LNCaP clone FGC (cell line): ENCODE results near the gene DNAJC19.
"Not testable (repeated sequence)": the region's sequence is repeated elsewhere in the genome, so short reads cannot be mapped to it uniquely, and the experiment has no call there.

Source experiments
- DNase-seq: peaks from one replicate; pipeline ENCODE4 v3.0.0-alpha.2; 2011; ENCODE audit warnings: low read depth
- H3K4me3 ChIP-seq: 2 replicates; pipeline ENCODE4 v1.5.1; 2011; ENCODE audit warnings: mild to moderate bottlenecking, low read depth, low read length, control low read depth
- TF ChIP-seq, protein P1 (sequence below): IDR thresholded peaks from 2 replicates; pipeline ENCODE4 v1.5.1; 2012; ENCODE audit warnings: mild to moderate bottlenecking; ENCODE audit not compliant: control insufficient read depth, insufficient read depth; ENCODE audit errors: extremely low read depth

DNAJC19 gene

DNA sequence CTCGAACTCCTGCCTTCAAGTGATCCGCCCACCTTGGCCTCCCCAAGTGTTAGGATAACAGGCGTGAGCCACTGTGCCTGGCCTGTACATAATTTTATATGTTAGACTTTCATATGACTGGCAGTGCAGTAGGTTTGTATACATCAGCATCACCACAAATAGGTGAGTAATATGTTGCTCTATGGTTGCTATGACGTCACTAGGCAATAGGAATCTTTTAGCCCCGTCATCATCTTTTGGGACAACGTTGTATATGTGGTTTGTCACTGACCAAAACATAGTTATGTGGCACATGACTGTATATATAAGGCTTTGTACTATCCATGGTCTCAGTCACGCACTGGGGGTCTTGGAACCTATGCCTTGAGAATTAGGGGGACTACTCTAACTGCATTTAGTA, 17.0 kb upstream of the DNAJC19 start:
- no peak overlapping the region for H3K4me3 ChIP-seq
- DNase-seq, result no peak
- TF ChIP-seq, protein P1, sequence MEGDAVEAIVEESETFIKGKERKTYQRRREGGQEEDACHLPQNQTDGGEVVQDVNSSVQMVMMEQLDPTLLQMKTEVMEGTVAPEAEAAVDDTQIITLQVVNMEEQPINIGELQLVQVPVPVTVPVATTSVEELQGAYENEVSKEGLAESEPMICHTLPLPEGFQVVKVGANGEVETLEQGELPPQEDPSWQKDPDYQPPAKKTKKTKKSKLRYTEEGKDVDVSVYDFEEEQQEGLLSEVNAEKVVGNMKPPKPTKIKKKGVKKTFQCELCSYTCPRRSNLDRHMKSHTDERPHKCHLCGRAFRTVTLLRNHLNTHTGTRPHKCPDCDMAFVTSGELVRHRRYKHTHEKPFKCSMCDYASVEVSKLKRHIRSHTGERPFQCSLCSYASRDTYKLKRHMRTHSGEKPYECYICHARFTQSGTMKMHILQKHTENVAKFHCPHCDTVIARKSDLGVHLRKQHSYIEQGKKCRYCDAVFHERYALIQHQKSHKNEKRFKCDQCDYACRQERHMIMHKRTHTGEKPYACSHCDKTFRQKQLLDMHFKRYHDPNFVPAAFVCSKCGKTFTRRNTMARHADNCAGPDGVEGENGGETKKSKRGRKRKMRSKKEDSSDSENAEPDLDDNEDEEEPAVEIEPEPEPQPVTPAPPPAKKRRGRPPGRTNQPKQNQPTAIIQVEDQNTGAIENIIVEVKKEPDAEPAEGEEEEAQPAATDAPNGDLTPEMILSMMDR, result no peak

- DNase-seq, H3K4me3 ChIP-seq: not testable (repeated sequence)
Observed at GRCh38 chr3:181003469-181003868, 13.9 kb upstream of the DNAJC19 start.

GRCh38 chr3:181002331-181002730, 12.8 kb upstream of the DNAJC19 start:
- H3K4me3 ChIP-seq, DNase-seq: not testable (repeated sequence)

DNA sequence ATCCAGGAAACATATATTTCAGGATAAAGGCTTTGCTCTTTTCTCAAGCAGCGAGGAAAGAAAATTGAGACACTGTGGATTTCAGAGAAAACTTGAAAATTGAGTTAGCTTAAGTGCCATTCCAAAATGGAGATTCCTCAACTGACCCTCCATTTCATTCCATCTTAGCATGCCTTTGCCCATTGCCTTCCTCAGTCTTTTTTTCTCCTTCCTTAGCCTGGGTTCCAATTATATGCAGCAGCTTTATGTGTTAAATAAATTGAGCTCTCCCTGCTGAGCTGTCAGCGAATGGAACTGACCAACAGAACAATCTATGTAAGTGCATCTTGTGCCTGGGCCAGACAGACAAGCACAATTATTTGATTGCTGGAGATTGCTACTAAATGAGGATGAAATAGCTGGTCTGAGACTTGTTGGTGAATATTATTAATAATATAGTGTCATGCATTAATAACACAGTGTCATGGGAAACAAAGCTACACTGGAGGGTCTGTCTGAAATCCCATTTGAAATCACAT, 6.9 kb upstream of the DNAJC19 start:
- H3K4me3 ChIP-seq, result no peak overlapping the region
- TF ChIP-seq, protein P1, result no peak
- DNase-seq, result no peak

GRCh38 chr3:180990505-180990904, 969 bp upstream of the DNAJC19 start:
- no peak for DNase-seq

DNA sequence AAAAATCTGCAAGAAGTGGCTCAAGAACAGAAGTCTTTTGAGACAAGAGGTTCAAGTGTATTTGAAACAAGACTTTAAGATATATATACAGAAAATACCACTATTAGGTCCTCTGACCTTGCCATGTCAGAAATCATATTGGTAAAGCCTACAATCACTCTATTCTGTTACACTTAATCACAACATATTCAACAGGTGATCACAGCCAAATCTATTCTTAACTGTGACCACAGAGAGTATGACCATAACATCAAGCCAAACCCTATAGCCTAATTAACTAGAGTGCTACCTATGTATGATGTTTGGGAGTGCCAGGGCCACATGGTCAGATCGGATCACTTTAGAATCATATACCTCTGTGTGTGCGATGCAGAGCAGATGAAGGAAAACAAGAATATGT, 2.2 kb downstream of the DNAJC19 start:
- TF ChIP-seq, protein P1, result no peak
- no peak for DNase-seq
- H3K4me3 ChIP-seq, result no peak overlapping the region

More at GRCh38 chr3:180990505-180990904, 969 bp upstream of the DNAJC19 start:
- TF ChIP-seq, protein P1, result no peak
- peak overlapping the region; percentile 96 for H3K4me3 ChIP-seq

- H3K4me3 ChIP-seq, DNase-seq: not testable (repeated sequence)
Observed at GRCh38 chr3:180986366-180986765, 3.2 kb downstream of the DNAJC19 start.

DNA sequence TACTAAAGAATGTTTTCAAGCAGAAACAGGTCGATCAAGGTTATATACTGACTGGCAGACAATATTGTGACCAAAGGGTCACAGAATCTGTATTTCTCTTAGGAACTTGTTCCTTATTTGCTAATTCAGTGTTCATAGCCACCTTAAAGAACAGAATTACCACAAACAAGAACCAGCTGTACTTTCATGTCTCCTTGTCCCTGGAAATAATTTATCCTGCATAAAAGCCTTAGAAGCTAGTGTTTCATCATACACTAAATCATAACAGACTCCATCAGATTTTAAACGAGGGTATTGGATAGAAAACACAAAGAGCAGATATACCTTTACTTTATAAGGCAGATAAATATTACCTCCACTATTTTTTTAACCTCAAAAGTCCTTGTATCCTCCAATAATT, 6.4 kb downstream of the DNAJC19 start:
- TF ChIP-seq, protein P1, result no peak
- no peak overlapping the region for H3K4me3 ChIP-seq
- no peak for DNase-seq

- DNase-seq, result no peak
- no peak overlapping the region for H3K4me3 ChIP-seq
- TF ChIP-seq, protein P1, result no peak
Observed at GRCh38 chr3:180981912-180982311, 7.6 kb downstream of the DNAJC19 start.
